SJCRH30 (cell line): Measurements from ENCODE around the gene P2RX1. TPM values are rescaled to one million over a fixed set of nuclear protein-coding genes. Genes with fewer than 3 reads are reported as not detected.

Experiments
- DNase-seq, 2 experiments: peaks; one replicate each; pipeline ENCODE4 v3.0.0-alpha.2; 2015 to 2020
- H3K27ac ChIP-seq: fragments of 250-450 bp; sonication (Bioruptor Pico); 2 replicates; pipeline ENCODE4 v1.5.1; 2020; ENCODE audit warnings: mild to moderate bottlenecking, moderate library complexity
- H3K27me3 ChIP-seq: fragments of 250-450 bp; sonication (Bioruptor Pico); 2 replicates; pipeline ENCODE4 v1.5.1; 2020; ENCODE audit warnings: mild to moderate bottlenecking, moderate library complexity
- H3K36me3 ChIP-seq: fragments of 250-450 bp; sonication (Bioruptor Pico); 2 replicates; pipeline ENCODE4 v1.5.1; 2020; ENCODE audit warnings: mild to moderate bottlenecking, moderate library complexity
- H3K4me1 ChIP-seq: fragments of 250-450 bp; sonication (Bioruptor Pico); 2 replicates; pipeline ENCODE4 v1.5.1; 2020; ENCODE audit warnings: mild to moderate bottlenecking, moderate library complexity
- H3K4me3 ChIP-seq: fragments of 250-450 bp; sonication (Bioruptor Pico); 2 replicates; pipeline ENCODE4 v1.5.1; 2020; ENCODE audit warnings: mild to moderate bottlenecking, moderate library complexity
- H3K9me3 ChIP-seq: fragments of 250-450 bp; sonication (Bioruptor Pico); replicated peaks from 2 replicates; pipeline ENCODE4 v1.5.1; 2020; ENCODE audit warnings: mild to moderate bottlenecking, moderate library complexity
- total RNA-seq: library from RNA; depleted of rRNA; stranded (reverse); fragments of >200 nt; shearing (Covaris generic); gene quantifications from 2 replicates; pipeline ENCODE4 v1.2.3, GENCODE V29; 2014; rRNA removed

Gene P2RX1
- total RNA-seq: 0.06 TPM in 1 of 2 replicates, not detected in the other

- H3K27ac ChIP-seq: no peak within 1 kb of the TSS
- H3K9me3 ChIP-seq: no peaks in the 10 kb centered on the region
- H3K4me1 ChIP-seq: peaks cover 10% of the 10 kb centered on the region
- H3K4me3 ChIP-seq: no peak within 1 kb of the TSS
- H3K36me3 ChIP-seq: no peaks in the 10 kb centered on the region
- DNase-seq: no peak
- no peaks in the 10 kb centered on the region for H3K27me3 ChIP-seq
Measured at GRCh38 chr17:3915995-3916696, at the start of gene P2RX1. P2RX1 (minus strand) TSS chr17:3916465; CDS start chr17:3916225, 240 bp downstream.

GRCh38 chr17:3965118-3965800 lies 49.0 kb upstream of the P2RX1 start:
- peak overlapping the region; percentile 38 for H3K4me3 ChIP-seq
- H3K9me3 ChIP-seq: no peaks in the 10 kb centered on the region
- H3K27me3 ChIP-seq: no peaks in the 10 kb centered on the region
- H3K27ac ChIP-seq: peak overlapping the region; percentile 28
- peak; percentile 69 to 75 for DNase-seq
- H3K36me3 ChIP-seq: no peaks in the 10 kb centered on the region
- peaks cover 25% of the 10 kb centered on the region for H3K4me1 ChIP-seq

- H3K9me3 ChIP-seq: no peaks in the 10 kb centered on the region
- peaks cover 33% of the 10 kb centered on the region for H3K4me1 ChIP-seq
- peak within 1 kb of the TSS; percentile 28 for H3K27ac ChIP-seq
- DNase-seq: no peak
- no peaks in the 10 kb centered on the region for H3K36me3 ChIP-seq
- peak within 1 kb of the TSS; percentile 38 for H3K4me3 ChIP-seq
- H3K27me3 ChIP-seq: no peaks in the 10 kb centered on the region
Measured at GRCh38 chr17:3964203-3965117, 48.2 kb upstream of the P2RX1 start, which contains the start of gene ATP2A3. ATP2A3 (minus strand) TSS chr17:3964437; CDS start chr17:3964291, 146 bp downstream.

- H3K27me3 ChIP-seq: no peaks in the 10 kb centered on the region
- no peak overlapping the region for H3K27ac ChIP-seq
- H3K36me3 ChIP-seq: no peaks in the 10 kb centered on the region
- peaks cover 38% of the 10 kb centered on the region for H3K4me1 ChIP-seq
- no peak for DNase-seq
- H3K9me3 ChIP-seq: no peaks in the 10 kb centered on the region
- H3K4me3 ChIP-seq: no peak overlapping the region
Measured at GRCh38 chr17:3963237-3964201, 47.3 kb upstream of the P2RX1 start.

- no peak for DNase-seq
- peaks cover 43% of the 10 kb centered on the region for H3K4me1 ChIP-seq
- H3K27me3 ChIP-seq: no peaks in the 10 kb centered on the region
- no peaks in the 10 kb centered on the region for H3K36me3 ChIP-seq
- H3K4me3 ChIP-seq: no peak overlapping the region
- H3K9me3 ChIP-seq: no peaks in the 10 kb centered on the region
- no peak overlapping the region for H3K27ac ChIP-seq
Measured at GRCh38 chr17:3962965-3963236, 46.6 kb upstream of the P2RX1 start.

- Histone ChIP-seq H3K4me1 (peaks cover 48% of the 10 kb centered on the region), H3K4me3 (no peak overlapping the region), H3K27me3 (no peaks in the 10 kb centered on the region), H3K36me3 (no peaks in the 10 kb centered on the region), H3K9me3 (no peaks in the 10 kb centered on the region), H3K27ac (no peak overlapping the region)
- no peak for DNase-seq
Measured at GRCh38 chr17:3962217-3962964, 46.1 kb upstream of the P2RX1 start.

- Histone ChIP-seq H3K9me3 (no peaks in the 10 kb centered on the region), H3K4me3 (no peak overlapping the region), H3K27ac (no peak overlapping the region), H3K4me1 (peaks cover 54% of the 10 kb centered on the region), H3K27me3 (no peaks in the 10 kb centered on the region), H3K36me3 (no peaks in the 10 kb centered on the region)
- peak; percentile 72 to 80 for DNase-seq
Measured at GRCh38 chr17:3961564-3962047, 45.3 kb upstream of the P2RX1 start.

GRCh38 chr17:3960764-3961163 lies 44.5 kb upstream of the P2RX1 start:
- Histone ChIP-seq H3K4me1 (peaks cover 61% of the 10 kb centered on the region), H3K36me3 (no peaks in the 10 kb centered on the region), H3K4me3 (no peak overlapping the region), H3K27me3 (no peaks in the 10 kb centered on the region), H3K9me3 (no peaks in the 10 kb centered on the region), H3K27ac (peak overlapping the region; percentile 72; the same call in 1 of the 2 replicates)
- peak; percentile 45 to 58 for DNase-seq

- H3K36me3 ChIP-seq: no peaks in the 10 kb centered on the region
- peak in 1 of 2 experiments; percentile 27 for DNase-seq
- peak overlapping the region; percentile 72 for H3K27ac ChIP-seq
- peak overlapping the region; percentile 38 for H3K4me3 ChIP-seq
- H3K27me3 ChIP-seq: no peaks in the 10 kb centered on the region
- peaks cover 64% of the 10 kb centered on the region for H3K4me1 ChIP-seq
- no peaks in the 10 kb centered on the region for H3K9me3 ChIP-seq
Measured at GRCh38 chr17:3959921-3960601, 43.8 kb upstream of the P2RX1 start.

- DNase-seq: peak; percentile 93 to 95
- H3K4me3 ChIP-seq: peak overlapping the region; percentile 38
- no peaks in the 10 kb centered on the region for H3K36me3 ChIP-seq
- H3K9me3 ChIP-seq: no peaks in the 10 kb centered on the region
- peak overlapping the region; percentile 72 for H3K27ac ChIP-seq
- H3K4me1 ChIP-seq: peaks cover 70% of the 10 kb centered on the region
- H3K27me3 ChIP-seq: no peaks in the 10 kb centered on the region
Measured at GRCh38 chr17:3959295-3959899, 43.1 kb upstream of the P2RX1 start.

GRCh38 chr17:3957735-3958599 lies 41.7 kb upstream of the P2RX1 start:
- no peak overlapping the region for H3K4me3 ChIP-seq
- H3K36me3 ChIP-seq: no peaks in the 10 kb centered on the region
- peak overlapping the region; percentile 91 for H3K27ac ChIP-seq
- H3K27me3 ChIP-seq: no peaks in the 10 kb centered on the region
- peak in 1 of 2 experiments; percentile 22 for DNase-seq
- peaks cover 70% of the 10 kb centered on the region for H3K4me1 ChIP-seq
- no peaks in the 10 kb centered on the region for H3K9me3 ChIP-seq

GRCh38 chr17:3956983-3957382 lies 40.7 kb upstream of the P2RX1 start:
- no peaks in the 10 kb centered on the region for H3K36me3 ChIP-seq

More at GRCh38 chr17:3956983-3957382, 40.7 kb upstream of the P2RX1 start:
- H3K4me3 ChIP-seq: no peak overlapping the region
- H3K4me1 ChIP-seq: peaks cover 66% of the 10 kb centered on the region
- no peaks in the 10 kb centered on the region for H3K9me3 ChIP-seq
- H3K27me3 ChIP-seq: no peaks in the 10 kb centered on the region
- H3K27ac ChIP-seq: peak overlapping the region; percentile 91
- peak; percentile 48 to 53 for DNase-seq
